Measurements from ENCODE around the gene ATP6V1G1.

ATP6V1G1 gene

GRCh38 chr9:114613087-114613486 lies 25.5 kb downstream of the ATP6V1G1 start:
- TF ChIP-seq CTCF (IDR thresholded peaks at IDR 0.05; ENCODE audit: insufficient read depth, low read depth, low read length, missing control alignments): no peak
- H3K4me3 ChIP-seq (ENCODE audit: low read depth, low read length): peak overlapping the region; percentile 95
- peak; percentile 22 for DNase-seq (ENCODE audit: low read depth)

GRCh38 chr9:114613919-114614318 lies 26.4 kb downstream of the ATP6V1G1 start:
- no peak overlapping the region for H3K4me3 ChIP-seq (ENCODE audit: low read depth, low read length)
- no peak for TF ChIP-seq CTCF (IDR thresholded peaks at IDR 0.05; ENCODE audit: insufficient read depth, low read depth, low read length, missing control alignments)
- DNase-seq (ENCODE audit: low read depth): no peak

GRCh38 chr9:114614373-114614772 lies 26.8 kb downstream of the ATP6V1G1 start:
- TF ChIP-seq CTCF (IDR thresholded peaks at IDR 0.05; ENCODE audit: insufficient read depth, low read depth, low read length, missing control alignments): no peak
- no peak for DNase-seq (ENCODE audit: low read depth)
- no peak overlapping the region for H3K4me3 ChIP-seq (ENCODE audit: low read depth, low read length)

DNA sequence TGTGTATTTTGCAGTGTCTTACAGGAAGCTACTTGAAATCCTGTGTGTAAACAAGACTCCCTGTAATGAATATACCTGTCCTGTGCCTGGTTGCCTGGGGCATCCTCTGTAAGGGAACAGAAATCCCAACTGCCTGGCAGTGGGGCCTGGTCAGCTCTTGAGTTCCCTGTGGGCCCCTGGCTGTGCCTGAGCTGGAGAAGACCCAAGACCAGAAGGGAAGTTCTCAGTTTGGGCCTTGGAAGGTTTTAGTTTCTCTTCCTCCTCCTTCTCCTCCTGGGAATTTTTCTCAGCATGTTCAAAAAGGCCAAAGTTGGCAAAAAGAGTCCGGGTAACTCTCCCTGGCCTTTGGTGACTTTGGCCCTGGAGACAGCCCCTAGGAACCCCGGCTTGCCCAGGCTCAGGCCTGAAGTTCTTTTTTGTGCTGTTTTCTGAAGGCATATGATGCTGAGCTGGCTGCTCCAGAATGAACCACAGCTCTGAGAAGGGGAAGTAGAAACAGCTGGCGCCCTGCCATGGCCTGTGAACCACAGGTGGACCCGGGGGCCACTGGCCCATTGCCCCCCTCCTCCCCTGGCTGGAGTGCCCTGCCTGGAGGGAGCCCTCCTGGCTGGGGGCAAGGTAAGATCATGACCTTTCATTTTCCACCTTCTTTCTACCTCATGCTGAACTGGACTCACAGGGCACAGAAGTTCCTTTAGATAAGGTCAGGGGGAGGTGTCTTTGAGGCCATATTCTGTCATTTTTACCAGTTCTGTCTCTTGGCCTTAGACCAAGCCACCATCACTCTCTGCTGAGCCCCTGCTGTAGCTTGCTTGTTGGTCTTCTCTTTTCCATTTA lies 29.3 kb downstream of the ATP6V1G1 start:
- H3K4me3 ChIP-seq (ENCODE audit: low read depth, low read length): peak overlapping the region; percentile 36
- TF ChIP-seq CTCF (IDR thresholded peaks at IDR 0.05; ENCODE audit: insufficient read depth, low read depth, low read length, missing control alignments): no peak
- DNase-seq (ENCODE audit: low read depth): peak; percentile 82

GRCh38 chr9:114619191-114619761 lies 31.7 kb downstream of the ATP6V1G1 start:
- DNase-seq (ENCODE audit: low read depth): peak; percentile 64
- peak overlapping the region; percentile 59 for H3K4me3 ChIP-seq (ENCODE audit: low read depth, low read length)
- TF ChIP-seq CTCF (IDR thresholded peaks at IDR 0.05; ENCODE audit: insufficient read depth, low read depth, low read length, missing control alignments): no peak

GRCh38 chr9:114621561-114621960 lies 34.0 kb downstream of the ATP6V1G1 start:
- no peak for DNase-seq (ENCODE audit: low read depth)
- no peak for TF ChIP-seq CTCF (IDR thresholded peaks at IDR 0.05; ENCODE audit: insufficient read depth, low read depth, low read length, missing control alignments)
- no peak overlapping the region for H3K4me3 ChIP-seq (ENCODE audit: low read depth, low read length)
